Fibroblast of villous mesenchyme (primary cell): Measurements from ENCODE around the gene IRF1. TPM values are rescaled to one million over a fixed set of nuclear protein-coding genes. Genes with fewer than 3 reads are reported as not detected.

Experiments
- DNase-seq: peaks from one replicate; pipeline ENCODE4 v3.0.0-alpha.2; 2010; ENCODE audit warnings: low read depth
- H3K4me3 ChIP-seq: 2 replicates; pipeline ENCODE4 v1.5.1; 2011; ENCODE audit warnings: low read depth, mild to moderate bottlenecking, low read length
- total RNA-seq: library from RNA; depleted of rRNA; stranded (reverse); fragments of >200 nt; gene quantifications from 2 replicates; pipeline ENCODE4 v1.2.3, GENCODE V29; 2012
- TF ChIP-seq, protein P1 (sequence below): IDR thresholded peaks from 2 replicates; pipeline ENCODE4 v1.5.1; 2012; ENCODE audit warnings: low read depth, mild to moderate bottlenecking, low read length; ENCODE audit not compliant: insufficient read depth

The IRF1 gene
- total RNA-seq, 1 donor = 56.6 TPM

DNA sequence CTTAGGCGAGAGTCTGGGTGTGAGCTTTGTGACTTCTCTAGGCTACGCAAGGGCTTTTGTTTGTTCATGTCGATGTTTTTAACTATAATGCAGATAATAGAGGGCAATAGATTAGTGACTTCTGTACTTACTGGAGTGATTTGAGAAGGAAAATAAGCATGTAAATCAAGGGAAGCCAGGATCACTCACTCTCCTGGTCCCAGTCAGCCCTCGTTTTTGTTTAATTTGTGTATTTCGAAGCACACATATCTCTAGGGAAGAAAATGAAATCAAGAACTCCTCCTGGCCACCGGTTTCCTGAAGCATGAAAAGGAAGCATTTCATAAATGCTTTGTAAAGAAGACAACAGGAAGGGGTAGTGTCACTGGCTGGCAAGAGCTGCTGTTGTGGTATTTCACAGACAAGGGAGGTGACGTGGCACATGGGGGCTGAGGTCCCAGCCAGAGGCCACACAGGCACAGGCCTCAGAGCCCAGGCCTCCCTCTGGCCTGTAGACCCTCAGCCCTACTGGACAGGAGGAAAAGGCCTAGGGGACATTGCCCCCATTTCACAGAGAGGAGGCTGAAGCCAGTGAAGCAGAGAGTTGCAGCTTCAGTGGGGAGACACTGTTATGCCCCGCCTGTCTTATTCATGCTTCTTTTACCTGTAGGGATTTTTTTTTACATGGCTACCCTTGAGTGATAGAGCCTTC lies 34.1 kb downstream of the IRF1 start:
- TF ChIP-seq, protein P1, sequence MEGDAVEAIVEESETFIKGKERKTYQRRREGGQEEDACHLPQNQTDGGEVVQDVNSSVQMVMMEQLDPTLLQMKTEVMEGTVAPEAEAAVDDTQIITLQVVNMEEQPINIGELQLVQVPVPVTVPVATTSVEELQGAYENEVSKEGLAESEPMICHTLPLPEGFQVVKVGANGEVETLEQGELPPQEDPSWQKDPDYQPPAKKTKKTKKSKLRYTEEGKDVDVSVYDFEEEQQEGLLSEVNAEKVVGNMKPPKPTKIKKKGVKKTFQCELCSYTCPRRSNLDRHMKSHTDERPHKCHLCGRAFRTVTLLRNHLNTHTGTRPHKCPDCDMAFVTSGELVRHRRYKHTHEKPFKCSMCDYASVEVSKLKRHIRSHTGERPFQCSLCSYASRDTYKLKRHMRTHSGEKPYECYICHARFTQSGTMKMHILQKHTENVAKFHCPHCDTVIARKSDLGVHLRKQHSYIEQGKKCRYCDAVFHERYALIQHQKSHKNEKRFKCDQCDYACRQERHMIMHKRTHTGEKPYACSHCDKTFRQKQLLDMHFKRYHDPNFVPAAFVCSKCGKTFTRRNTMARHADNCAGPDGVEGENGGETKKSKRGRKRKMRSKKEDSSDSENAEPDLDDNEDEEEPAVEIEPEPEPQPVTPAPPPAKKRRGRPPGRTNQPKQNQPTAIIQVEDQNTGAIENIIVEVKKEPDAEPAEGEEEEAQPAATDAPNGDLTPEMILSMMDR = no peak
- DNase-seq = peak; percentile 59
- no peak overlapping the region for H3K4me3 ChIP-seq

DNA sequence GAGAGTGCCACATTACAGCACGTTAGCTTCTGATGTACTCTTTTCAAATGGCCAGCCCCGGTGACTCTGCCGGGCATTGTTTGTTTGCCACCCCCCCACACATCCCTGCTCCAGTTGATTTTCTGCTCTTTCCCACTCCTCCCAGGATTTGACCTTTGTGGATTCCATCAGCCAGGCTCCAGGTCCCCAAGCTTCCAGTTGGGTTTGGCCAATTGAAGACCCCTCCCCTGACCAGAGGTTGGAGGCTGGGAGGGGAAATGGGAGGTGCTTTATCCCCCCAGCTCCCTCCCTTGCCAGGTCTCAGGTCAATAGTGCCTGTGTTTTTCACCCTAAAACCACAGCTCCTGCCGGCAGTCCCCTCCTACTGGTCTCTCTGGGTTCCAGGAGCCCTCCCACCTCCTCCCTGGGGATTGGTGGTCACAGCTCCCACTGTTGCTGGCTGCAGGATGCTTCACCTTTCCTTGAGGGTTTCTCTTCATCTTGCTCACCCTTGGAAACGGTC lies 34.9 kb downstream of the IRF1 start:
- no peak for DNase-seq
- no peak overlapping the region for H3K4me3 ChIP-seq
- TF ChIP-seq, protein P1 = no peak

DNA sequence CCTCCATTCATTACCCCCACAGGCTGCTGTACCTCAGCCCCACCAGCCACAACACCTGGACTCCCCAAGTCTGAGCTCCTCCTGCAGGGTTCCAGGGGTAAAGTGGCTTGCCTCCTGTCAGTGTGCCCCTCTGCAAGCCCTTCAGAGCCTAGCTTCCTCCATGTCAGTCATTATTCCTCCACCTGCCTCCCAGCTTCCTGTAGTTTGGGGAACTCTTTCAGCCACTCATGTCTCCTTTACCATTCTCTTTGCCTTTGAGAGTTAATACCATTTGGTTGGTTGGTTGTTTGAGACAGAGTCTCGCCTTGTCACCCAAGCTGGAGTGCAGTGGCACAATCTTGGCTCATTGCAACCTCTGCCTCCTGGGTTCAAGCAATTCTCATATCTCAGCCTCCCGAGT lies 36.2 kb downstream of the IRF1 start:
- DNase-seq = no peak
- H3K4me3 ChIP-seq = no peak overlapping the region
- TF ChIP-seq, protein P1 = no peak

DNA sequence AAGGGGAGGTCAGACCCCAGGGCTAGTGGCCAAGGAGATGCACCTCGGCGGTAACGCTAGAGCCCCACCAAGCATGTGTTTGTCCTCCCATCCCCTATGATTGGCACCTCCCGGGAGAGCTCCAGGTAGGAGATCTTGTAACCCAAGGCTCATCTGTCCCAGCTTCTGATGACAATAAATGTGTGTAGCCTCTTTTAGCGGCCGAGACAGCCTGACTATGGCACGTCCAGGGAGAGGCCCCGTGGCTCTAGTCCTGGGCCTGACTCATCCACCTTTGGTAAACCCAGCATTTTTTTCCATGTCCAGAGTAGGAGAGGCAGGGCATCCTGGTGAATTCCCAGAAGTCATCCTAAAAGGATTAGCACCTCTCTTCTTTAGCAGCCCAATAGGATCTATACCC lies 39.2 kb downstream of the IRF1 start:
- no peak for DNase-seq
- no peak overlapping the region for H3K4me3 ChIP-seq
- TF ChIP-seq, protein P1 = no peak

DNA sequence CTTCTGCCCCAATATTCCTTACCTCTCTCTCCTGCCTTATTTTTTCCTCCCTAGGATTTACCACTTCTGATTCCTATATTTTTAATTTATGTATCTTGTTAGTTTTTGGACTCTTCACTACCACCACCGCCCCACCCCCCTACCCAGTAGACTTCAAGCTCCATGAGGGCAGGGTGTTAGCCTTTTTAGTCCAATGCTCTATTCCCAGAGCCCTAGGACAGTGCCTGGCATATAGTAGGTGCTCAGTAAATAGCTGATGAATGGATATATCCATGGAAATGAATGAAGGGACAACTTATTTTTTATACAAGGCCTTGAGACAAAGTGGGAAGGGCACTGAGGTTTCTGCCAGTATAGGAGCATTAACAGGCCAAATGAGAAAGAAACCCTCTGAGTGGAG lies 41.5 kb downstream of the IRF1 start:
- no peak for DNase-seq
- TF ChIP-seq, protein P1 = no peak
- no peak overlapping the region for H3K4me3 ChIP-seq

DNA sequence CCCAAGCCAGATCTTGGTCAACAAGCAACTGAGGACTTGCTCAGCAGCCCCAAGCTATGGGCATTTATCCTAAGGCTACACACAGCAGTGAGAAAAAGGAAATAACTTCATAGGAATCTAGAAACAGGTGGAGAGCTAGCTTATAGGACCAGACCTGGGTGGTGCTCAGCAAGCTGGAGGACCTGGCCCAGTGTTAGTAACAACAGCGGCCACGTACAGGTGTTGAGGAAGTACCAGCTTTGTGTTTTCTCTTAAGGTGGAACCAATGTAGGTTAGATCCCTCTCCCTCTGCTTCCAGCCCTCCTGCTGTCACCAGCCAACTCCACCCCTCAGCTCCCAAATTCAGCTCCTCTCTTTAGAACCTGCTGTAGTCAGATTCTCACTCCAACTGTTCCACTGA lies 43.4 kb downstream of the IRF1 start:
- no peak for DNase-seq
- TF ChIP-seq, protein P1 = no peak
- no peak overlapping the region for H3K4me3 ChIP-seq

DNA sequence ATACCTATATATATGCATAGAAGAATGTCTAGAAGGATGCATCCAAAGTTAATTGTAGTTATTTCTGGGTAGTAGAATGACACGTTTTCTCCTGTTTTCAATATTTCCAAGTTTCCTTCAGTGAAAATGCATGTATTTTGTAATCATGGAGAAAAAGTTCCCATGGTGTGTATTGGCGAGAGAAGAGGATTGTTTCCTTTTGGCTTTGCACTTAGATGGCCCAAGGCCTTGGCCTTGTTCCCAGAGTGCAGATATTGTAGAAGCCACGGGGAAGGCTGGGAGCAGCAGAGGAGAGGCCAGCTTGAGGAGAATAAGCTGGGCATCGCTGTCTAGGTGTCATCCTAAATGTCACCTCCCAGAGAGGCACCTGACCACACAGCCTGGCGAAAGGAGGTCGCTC lies 44.0 kb downstream of the IRF1 start:
- H3K4me3 ChIP-seq = no peak overlapping the region
- peak; percentile 83 for DNase-seq
- TF ChIP-seq, protein P1 = no peak
